ENCODE results near the gene ZNF688. TPM values are rescaled to one million over a fixed set of nuclear protein-coding genes. Genes with fewer than 3 reads are reported as not detected.

ZNF688 gene
- total RNA-seq, 1 experiment from 2014 or later = 3.6 TPM

DNA sequence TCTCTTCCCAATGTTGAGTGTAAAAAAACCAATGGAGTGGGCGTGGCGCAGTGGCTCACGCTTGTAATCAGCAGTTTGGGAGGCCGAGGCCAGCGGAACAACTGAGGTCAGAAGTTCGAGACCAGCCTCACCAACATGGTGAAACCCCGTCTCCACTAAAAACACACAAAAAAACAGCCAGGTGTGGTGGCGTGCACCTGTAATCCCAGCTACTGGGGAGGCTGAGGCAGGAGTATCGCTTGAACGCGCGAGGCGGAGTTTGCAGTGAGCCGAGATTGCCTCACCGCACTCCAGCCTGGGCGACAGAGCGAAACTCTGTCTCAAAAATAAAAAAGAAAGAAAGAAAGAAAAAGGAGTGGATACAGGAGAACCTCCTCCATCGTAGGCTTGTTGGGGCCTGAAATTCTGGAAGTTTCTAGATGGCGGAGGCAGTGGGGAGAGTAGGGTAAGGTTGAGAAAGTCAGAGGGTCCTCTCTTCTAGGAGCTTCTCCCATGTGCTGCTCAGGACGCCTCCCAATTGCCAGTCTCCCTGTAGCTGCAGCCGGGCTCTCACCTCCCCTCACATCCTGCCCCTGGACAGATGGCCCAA lies 12.6 kb downstream of the ZNF688 start:
- no peaks in the 10 kb centered on the region for H3K9me2 ChIP-seq (ENCODE audit: insufficient read depth)
- H3K36me3 ChIP-seq (ENCODE audit: control insufficient read depth in 1 of 2, insufficient read depth in 2 of 2, low read length in 2 of 2) = peaks cover 4% of the 10 kb centered on the region in 2 experiments; a peak in 2 of 4 replicates
- no peak for TF ChIP-seq TCF7L2 (IDR thresholded peaks at IDR 0.05; ENCODE audit: borderline replicate concordance, extremely low read depth, insufficient read depth, insufficient read length)
- no peak for TF ChIP-seq RAD21 (IDR thresholded peaks at IDR 0.05; ENCODE audit: low read depth)
- TF ChIP-seq, protein P1, sequence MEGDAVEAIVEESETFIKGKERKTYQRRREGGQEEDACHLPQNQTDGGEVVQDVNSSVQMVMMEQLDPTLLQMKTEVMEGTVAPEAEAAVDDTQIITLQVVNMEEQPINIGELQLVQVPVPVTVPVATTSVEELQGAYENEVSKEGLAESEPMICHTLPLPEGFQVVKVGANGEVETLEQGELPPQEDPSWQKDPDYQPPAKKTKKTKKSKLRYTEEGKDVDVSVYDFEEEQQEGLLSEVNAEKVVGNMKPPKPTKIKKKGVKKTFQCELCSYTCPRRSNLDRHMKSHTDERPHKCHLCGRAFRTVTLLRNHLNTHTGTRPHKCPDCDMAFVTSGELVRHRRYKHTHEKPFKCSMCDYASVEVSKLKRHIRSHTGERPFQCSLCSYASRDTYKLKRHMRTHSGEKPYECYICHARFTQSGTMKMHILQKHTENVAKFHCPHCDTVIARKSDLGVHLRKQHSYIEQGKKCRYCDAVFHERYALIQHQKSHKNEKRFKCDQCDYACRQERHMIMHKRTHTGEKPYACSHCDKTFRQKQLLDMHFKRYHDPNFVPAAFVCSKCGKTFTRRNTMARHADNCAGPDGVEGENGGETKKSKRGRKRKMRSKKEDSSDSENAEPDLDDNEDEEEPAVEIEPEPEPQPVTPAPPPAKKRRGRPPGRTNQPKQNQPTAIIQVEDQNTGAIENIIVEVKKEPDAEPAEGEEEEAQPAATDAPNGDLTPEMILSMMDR (IDR thresholded peaks at IDR 0.05 in 2 of 3, conservative IDR thresholded peaks at IDR 0.05 in 1 of 3; ENCODE audit: borderline replicate concordance in 1 of 3, insufficient read depth in 1 of 3, low read depth in 2 of 3, low read length in 2 of 3) = no peak
- no peak for TF ChIP-seq POLR2A (IDR thresholded peaks at IDR 0.05; ENCODE audit: borderline replicate concordance, extremely low read depth, insufficient read depth, insufficient read length)
- no peak for TF ChIP-seq CEBPB (IDR thresholded peaks at IDR 0.05; ENCODE audit: low read depth)
- no peak for TF ChIP-seq EGR1 (IDR thresholded peaks at IDR 0.05; ENCODE audit: low read depth)
- TF ChIP-seq CBX3 (IDR thresholded peaks at IDR 0.05; ENCODE audit: low read depth) = no peak
- TF ChIP-seq, protein P2, sequence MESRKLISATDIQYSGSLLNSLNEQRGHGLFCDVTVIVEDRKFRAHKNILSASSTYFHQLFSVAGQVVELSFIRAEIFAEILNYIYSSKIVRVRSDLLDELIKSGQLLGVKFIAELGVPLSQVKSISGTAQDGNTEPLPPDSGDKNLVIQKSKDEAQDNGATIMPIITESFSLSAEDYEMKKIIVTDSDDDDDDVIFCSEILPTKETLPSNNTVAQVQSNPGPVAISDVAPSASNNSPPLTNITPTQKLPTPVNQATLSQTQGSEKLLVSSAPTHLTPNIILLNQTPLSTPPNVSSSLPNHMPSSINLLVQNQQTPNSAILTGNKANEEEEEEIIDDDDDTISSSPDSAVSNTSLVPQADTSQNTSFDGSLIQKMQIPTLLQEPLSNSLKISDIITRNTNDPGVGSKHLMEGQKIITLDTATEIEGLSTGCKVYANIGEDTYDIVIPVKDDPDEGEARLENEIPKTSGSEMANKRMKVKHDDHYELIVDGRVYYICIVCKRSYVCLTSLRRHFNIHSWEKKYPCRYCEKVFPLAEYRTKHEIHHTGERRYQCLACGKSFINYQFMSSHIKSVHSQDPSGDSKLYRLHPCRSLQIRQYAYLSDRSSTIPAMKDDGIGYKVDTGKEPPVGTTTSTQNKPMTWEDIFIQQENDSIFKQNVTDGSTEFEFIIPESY (IDR thresholded peaks at IDR 0.05; ENCODE audit: extremely low read depth, insufficient replicate concordance, low read length) = no peak
- TF ChIP-seq SIN3A (IDR thresholded peaks at IDR 0.05; ENCODE audit: low read depth) = no peak
- TF ChIP-seq ZNF274 (IDR thresholded peaks at IDR 0.05; ENCODE audit: low read depth, low read length) = no peak
- TF ChIP-seq, protein P3, sequence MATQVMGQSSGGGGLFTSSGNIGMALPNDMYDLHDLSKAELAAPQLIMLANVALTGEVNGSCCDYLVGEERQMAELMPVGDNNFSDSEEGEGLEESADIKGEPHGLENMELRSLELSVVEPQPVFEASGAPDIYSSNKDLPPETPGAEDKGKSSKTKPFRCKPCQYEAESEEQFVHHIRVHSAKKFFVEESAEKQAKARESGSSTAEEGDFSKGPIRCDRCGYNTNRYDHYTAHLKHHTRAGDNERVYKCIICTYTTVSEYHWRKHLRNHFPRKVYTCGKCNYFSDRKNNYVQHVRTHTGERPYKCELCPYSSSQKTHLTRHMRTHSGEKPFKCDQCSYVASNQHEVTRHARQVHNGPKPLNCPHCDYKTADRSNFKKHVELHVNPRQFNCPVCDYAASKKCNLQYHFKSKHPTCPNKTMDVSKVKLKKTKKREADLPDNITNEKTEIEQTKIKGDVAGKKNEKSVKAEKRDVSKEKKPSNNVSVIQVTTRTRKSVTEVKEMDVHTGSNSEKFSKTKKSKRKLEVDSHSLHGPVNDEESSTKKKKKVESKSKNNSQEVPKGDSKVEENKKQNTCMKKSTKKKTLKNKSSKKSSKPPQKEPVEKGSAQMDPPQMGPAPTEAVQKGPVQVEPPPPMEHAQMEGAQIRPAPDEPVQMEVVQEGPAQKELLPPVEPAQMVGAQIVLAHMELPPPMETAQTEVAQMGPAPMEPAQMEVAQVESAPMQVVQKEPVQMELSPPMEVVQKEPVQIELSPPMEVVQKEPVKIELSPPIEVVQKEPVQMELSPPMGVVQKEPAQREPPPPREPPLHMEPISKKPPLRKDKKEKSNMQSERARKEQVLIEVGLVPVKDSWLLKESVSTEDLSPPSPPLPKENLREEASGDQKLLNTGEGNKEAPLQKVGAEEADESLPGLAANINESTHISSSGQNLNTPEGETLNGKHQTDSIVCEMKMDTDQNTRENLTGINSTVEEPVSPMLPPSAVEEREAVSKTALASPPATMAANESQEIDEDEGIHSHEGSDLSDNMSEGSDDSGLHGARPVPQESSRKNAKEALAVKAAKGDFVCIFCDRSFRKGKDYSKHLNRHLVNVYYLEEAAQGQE (IDR thresholded peaks at IDR 0.05; ENCODE audit: low read depth) = no peak
- TF ChIP-seq SP1 (IDR thresholded peaks at IDR 0.05; ENCODE audit: low read depth) = no peak
- no peak for TF ChIP-seq EZH2 (IDR thresholded peaks at IDR 0.05)
- no peak for TF ChIP-seq ELF1 (IDR thresholded peaks at IDR 0.05; ENCODE audit: borderline replicate concordance, low read depth)
- no peak for TF ChIP-seq MAX (IDR thresholded peaks at IDR 0.05)
- TF ChIP-seq JUND (IDR thresholded peaks at IDR 0.05) = no peak
- TF ChIP-seq EZH2phosphoT487 (IDR thresholded peaks at IDR 0.05; ENCODE audit: borderline replicate concordance) = no peak
- DNase-seq (ENCODE audit: low read depth, low spot score) (no peak), ATAC-seq (peak; percentile 23)
- BruUV-seq (replicated peaks) = TSS peak; percentile 87
- H2AFZ ChIP-seq (ENCODE audit: low read depth, low read length, poor library complexity, severe bottlenecking) = peak overlapping the region; percentile 68
- H3K4me2 ChIP-seq (ENCODE audit: low read length) = peak overlapping the region; percentile 93
- peaks cover 14% of the 10 kb centered on the region; the same call in 1 of the 2 replicates for H3K79me2 ChIP-seq (ENCODE audit: insufficient read depth, low read length)
- ChIA-PET POLR2A (interaction anchor here (0.8 to 2.4 kb wide), 9 partner anchors 9 to 141 kb away, joined by 3 to 21 read pairs (median 3); partner anchors contain the start of genes DCTPP1, ZNF688 and ZNF747), RAD21 (ENCODE audit: low non-redundant PET in 1 of 2, low total read pairs in 2 of 2, uncharacterized antibody in 2 of 2, unreplicated experiment in 2 of 2) (interaction anchor here (0.8 to 1.0 kb wide), 4 partner anchors 13 to 129 kb away, joined by 3 read pairs; partner anchors contain the start of genes DCTPP1 (in 1 of the 2), ZNF688 (in 1 of the 2) and ZNF747 (in 1 of the 2)), CTCF (interaction anchor here (0.8 to 1.3 kb wide), 6 partner anchors 13 to 149 kb away, joined by 3 to 6 read pairs (median 4); partner anchors contain the start of genes DCTPP1, ZNF688 and ZNF747)
- H3K4me1 ChIP-seq (ENCODE audit: control insufficient read depth in 1 of 2, insufficient read depth in 2 of 2, low read length in 2 of 2) = peaks cover 10 to 21% of the 10 kb centered on the region in 2 experiments
- no peaks in the 10 kb centered on the region for H3K9me3 ChIP-seq (ENCODE audit: control insufficient read depth in 1 of 2, insufficient read depth in 1 of 2, low read depth in 1 of 2, low read length in 2 of 2)
- peak overlapping the region; percentile 93 for H3K9ac ChIP-seq (ENCODE audit: low read length)
- intact Hi-C loops (cut with micrococcal nuclease) = no loop called here
- H3K27me3 ChIP-seq (ENCODE audit: insufficient read depth, low read length) = no peaks in the 10 kb centered on the region
- peak overlapping the region; percentile 85 for H3K27ac ChIP-seq (ENCODE audit: low read depth, low read length)
- H4K20me1 ChIP-seq (ENCODE audit: insufficient read depth) = no peaks in the 10 kb centered on the region
- peak overlapping the region; percentile 36 to 94 for H3K4me3 ChIP-seq (replicated peaks in 1 of 2; ENCODE audit: low read depth in 1 of 2, low read length in 2 of 2)

All from HCT116 (cell line).